22Rv1 (cell line): ENCODE results near the gene PDGFA.

ENCODE experiments used
- H3K27ac ChIP-seq: fragments of 450-650 bp; 2 replicates; pipeline ENCODE4 v1.5.1; 2017
- ZFX ChIP-seq: fragments of 450-650 bp; IDR thresholded peaks from 2 replicates; pipeline ENCODE4 v1.6.1; 2017; ENCODE audit warnings: antibody characterized with exemption, borderline replicate concordance
- TF ChIP-seq, protein P1 (sequence below): fragments of 450-650 bp; IDR thresholded peaks from 2 replicates; pipeline ENCODE4 v1.5.1; 2017; ENCODE audit warnings: mild to moderate bottlenecking

Gene PDGFA

DNA sequence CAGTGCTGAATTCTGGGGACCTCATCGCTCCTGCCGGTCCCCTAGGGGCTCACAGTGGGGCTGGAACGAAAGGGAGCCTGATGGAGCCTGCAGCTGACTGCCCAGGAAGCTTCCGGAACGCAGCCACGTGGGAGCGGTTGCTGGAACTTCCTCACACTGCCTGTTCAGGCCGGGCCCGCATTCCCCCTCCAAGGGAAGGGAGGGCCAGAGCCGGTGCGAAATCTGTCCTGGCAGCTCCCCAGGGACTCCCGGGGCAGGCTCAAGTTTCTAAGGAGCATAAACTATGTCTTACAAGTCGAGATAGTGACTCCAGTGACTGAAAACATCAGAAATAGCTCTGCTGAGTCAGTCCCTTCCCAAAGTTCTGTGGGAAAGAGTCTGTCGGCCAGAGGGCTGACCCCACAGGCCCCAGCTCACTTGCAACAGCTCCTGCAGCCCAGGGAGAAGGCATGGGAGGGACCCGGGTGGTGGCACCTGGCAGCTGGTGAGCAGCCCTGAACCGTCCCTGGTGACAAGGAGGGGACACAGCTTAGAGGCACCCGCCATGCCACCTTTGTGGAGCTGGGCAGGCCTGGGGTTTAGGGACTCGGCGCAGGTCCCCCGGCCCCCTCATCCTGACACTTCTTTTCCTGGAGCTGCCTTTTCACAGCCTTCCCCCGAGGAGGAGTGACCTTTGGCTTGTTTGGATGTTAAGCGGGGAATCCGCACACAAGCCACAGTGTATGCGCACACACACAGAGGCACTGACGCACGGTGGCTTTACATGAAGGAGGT lies 47.6 kb downstream of the PDGFA start:
- H3K27ac ChIP-seq, result no peak overlapping the region
- TF ChIP-seq, protein P1, sequence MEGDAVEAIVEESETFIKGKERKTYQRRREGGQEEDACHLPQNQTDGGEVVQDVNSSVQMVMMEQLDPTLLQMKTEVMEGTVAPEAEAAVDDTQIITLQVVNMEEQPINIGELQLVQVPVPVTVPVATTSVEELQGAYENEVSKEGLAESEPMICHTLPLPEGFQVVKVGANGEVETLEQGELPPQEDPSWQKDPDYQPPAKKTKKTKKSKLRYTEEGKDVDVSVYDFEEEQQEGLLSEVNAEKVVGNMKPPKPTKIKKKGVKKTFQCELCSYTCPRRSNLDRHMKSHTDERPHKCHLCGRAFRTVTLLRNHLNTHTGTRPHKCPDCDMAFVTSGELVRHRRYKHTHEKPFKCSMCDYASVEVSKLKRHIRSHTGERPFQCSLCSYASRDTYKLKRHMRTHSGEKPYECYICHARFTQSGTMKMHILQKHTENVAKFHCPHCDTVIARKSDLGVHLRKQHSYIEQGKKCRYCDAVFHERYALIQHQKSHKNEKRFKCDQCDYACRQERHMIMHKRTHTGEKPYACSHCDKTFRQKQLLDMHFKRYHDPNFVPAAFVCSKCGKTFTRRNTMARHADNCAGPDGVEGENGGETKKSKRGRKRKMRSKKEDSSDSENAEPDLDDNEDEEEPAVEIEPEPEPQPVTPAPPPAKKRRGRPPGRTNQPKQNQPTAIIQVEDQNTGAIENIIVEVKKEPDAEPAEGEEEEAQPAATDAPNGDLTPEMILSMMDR, result no peak
- TF ChIP-seq ZFX, result no peak

DNA sequence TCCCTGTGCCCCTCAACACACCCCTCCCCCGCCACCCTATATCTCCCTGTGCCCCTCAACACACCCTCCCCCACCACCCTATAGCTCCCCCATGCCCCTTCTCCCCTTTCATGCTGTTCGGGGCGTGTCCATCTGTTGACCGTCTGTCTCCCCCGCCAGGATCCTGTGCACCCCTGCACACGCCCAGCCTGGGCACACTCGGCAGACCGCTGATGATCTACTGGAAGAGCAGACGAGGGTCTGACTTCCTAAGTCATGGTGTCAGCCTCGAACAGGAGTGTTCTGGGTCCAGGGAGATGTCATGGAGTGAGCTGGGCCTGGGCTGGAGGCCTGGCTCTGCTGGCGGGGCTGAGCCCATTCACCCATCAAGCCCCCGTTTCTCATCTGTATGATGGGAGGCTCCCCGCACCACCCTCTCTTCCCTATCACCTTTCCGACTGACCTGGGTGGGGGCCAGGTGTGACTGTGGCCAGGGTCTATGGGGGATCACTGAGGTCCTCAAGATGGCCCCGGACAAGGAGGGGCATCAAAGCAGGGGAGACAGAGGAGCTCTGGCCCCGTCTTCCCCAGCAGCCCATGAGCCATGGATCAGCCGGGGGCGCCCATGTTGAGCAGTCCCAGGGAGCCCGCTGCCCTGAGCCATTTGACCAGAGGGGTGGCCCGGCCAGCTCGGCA lies 48.3 kb downstream of the PDGFA start:
- no peak for TF ChIP-seq ZFX
- TF ChIP-seq, protein P1, result no peak
- no peak overlapping the region for H3K27ac ChIP-seq

DNA sequence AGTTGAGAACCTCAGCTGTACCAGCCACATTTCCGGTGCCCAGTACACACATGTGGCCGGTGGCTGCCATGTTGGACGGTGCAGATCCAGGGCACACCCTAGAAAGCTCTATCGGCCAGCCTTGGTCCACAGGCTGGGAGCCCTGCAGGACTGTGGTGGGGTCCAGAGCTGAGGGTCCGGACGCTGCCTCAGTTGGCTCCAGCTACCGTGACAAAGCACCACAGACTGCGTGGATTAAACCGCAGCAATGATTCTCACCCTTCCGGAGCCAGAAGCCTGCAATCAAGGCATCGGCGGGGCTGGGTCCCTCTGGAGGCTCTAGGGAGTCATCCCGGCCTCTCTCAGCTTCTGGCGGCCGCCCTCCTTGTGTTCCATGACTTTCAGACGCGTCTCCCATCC lies 50.1 kb downstream of the PDGFA start:
- no peak for TF ChIP-seq ZFX
- TF ChIP-seq, protein P1, result no peak
- H3K27ac ChIP-seq, result no peak overlapping the region

DNA sequence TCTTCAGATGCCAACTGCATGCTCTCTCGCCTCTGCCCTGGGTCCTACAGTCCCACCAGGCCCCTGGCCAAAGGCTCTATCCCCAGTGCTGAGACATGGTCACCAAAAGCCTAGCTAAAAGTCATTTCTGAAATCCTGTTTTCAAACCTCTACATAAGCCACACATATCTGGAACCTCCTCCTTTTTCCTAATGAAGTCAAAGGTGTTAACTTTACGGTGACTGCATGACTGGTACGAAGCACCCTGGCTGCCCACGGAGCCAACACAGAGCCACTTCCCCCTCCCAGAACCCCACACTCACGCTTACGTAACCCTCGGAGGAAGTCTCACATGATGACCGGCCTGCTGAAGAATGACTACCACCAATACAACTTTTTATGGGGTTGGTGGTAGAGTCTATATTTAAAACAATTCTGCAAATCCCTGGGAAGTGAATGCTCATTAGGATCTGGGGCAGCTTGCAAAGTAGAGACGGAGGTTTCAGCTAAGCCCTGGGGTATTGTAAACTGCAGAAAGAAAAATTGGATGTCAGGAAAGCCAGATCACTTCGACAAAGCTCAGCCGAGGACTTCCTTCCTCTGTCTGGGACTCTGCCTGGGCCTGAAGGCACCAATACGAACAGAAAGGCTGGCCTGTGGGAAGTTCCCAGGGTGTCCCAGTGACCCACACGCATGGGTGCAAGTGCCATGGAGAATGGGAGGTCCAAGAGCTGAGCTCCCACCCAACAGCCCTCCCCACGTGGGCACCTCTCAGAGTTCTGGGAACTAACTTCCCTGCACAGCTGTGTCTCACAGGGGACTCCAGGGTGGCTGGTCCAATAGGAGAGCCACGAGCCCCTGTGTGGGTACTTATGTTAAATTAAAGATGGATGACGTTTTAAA lies 50.7 kb downstream of the PDGFA start:
- H3K27ac ChIP-seq, result no peak overlapping the region
- no peak for TF ChIP-seq ZFX
- TF ChIP-seq, protein P1, result no peak

DNA sequence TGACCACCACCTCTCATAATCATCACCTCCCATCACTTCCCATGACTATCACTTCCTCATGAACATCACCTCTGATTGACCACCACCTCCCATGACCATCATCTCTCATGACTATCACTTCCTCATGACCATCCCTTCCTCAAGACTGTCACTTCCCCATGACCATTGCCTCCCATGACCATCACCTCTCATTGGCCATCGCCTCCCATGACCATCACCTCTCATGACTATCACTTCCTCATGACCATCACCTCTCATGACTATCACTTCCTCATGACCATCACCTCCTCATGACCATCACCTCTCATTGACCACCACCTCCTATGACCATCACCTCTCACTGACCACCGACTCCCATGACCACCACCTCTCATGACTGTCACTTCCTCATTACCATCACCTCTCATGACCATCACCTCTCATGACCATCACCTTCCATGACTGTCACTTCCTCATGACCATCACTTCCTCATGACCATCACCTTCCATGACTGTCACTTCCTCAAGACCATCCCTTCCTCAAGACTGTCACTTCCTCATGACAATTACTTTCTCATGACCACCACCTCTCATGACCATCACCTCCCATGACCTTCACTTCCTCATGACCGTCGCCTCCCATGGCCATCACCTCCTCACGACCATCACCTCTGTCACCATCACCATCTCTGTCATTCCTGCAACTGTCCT lies 51.6 kb downstream of the PDGFA start:
- no peak overlapping the region for H3K27ac ChIP-seq
- TF ChIP-seq ZFX, result no peak
- TF ChIP-seq, protein P1, result no peak

DNA sequence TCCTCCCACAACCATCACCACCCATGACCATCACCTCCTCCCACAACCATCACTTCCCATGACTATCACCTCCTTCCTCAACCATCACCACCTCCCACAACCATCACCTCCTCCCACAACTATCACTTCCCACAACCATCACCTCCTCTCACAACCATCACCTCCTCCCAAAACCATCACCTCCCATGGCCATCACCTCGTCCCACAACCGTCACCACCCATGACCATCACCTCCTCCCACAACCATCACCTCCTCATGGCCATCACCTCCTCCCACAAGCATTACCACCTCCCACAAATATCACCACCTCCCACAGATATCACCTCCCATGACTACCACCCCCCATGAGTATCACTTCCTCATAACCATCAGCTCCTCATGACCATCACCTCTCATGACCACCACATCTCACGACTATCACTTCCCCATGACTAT lies 52.2 kb downstream of the PDGFA start:
- H3K27ac ChIP-seq, result no peak overlapping the region
- no peak for TF ChIP-seq ZFX
- TF ChIP-seq, protein P1, result no peak
